ENCODE results near the gene GRAMD1A. TPM values are rescaled to one million over a fixed set of nuclear protein-coding genes. Genes with fewer than 3 reads are reported as not detected.

Gene GRAMD1A
- total RNA-seq, 2 experiments from 2014 or later, result 221 to 229 TPM

DNA sequence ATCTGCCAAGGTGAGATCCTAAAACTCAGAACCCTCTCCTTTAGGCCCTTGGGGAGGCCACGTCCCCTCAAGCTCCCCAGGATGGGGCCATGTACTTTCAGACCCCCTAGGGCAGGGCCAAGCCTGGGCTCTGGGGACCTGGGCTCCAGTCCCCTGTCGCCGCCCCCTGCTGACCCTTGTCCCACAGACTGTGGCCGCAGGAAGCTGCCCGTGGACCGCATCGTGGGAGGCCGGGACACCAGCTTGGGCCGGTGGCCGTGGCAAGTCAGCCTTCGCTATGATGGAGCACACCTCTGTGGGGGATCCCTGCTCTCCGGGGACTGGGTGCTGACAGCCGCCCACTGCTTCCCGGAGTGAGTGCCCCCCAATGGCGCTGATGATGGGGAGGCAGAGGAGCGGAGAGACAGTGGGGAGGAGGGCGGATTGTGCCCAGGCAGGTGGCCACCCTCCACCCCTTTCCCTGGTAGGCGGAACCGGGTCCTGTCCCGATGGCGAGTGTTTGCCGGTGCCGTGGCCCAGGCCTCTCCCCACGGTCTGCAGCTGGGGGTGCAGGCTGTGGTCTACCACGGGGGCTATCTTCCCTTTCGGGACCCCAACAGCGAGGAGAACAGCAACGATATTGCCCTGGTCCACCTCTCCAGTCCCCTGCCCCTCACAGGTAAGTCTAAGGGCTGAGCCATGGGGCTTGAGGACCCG is 60.2 kb downstream of the GRAMD1A start:
- no peaks in the 10 kb centered on the region for H3K36me3 Mint-ChIP-seq (ENCODE audit: low read depth)
- H3K27me3 Mint-ChIP-seq, result peaks cover 14% of the 10 kb centered on the region
- no peaks in the 10 kb centered on the region for H3K9me3 Mint-ChIP-seq
- H3K4me3 Mint-ChIP-seq, result no peak overlapping the region
- no peak overlapping the region for H3K27ac ChIP-seq (ENCODE audit: low read depth in 1 of 2, low read length in 2 of 2)
- POLR2A ChIA-PET, result no interaction called here
- intact Hi-C loops (cut with DNase I, micrococcal nuclease), result no loop called here
- no peaks in the 10 kb centered on the region for H3K9me3 ChIP-seq (ENCODE audit: control insufficient read depth in 1 of 2, insufficient read depth in 1 of 2, low read length in 2 of 2)
- no peak overlapping the region for H3K4me3 ChIP-seq (ENCODE audit: low read length)
- CTCF ChIA-PET, result no interaction called here
- no peaks in the 10 kb centered on the region for H3K36me3 ChIP-seq (ENCODE audit: insufficient read depth, low read length)
- TF ChIP-seq, protein P1, sequence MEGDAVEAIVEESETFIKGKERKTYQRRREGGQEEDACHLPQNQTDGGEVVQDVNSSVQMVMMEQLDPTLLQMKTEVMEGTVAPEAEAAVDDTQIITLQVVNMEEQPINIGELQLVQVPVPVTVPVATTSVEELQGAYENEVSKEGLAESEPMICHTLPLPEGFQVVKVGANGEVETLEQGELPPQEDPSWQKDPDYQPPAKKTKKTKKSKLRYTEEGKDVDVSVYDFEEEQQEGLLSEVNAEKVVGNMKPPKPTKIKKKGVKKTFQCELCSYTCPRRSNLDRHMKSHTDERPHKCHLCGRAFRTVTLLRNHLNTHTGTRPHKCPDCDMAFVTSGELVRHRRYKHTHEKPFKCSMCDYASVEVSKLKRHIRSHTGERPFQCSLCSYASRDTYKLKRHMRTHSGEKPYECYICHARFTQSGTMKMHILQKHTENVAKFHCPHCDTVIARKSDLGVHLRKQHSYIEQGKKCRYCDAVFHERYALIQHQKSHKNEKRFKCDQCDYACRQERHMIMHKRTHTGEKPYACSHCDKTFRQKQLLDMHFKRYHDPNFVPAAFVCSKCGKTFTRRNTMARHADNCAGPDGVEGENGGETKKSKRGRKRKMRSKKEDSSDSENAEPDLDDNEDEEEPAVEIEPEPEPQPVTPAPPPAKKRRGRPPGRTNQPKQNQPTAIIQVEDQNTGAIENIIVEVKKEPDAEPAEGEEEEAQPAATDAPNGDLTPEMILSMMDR (IDR thresholded peaks at IDR 0.05), result no peak
- H3K27me3 ChIP-seq (ENCODE audit: control insufficient read depth in 1 of 2, insufficient read depth in 2 of 2, low read length in 2 of 2), result peaks cover 0 to 5% of the 10 kb centered on the region in 2 experiments
- H3K27ac Mint-ChIP-seq, result no peak overlapping the region
- DNase-seq (no peak), ATAC-seq (ENCODE audit: poor library complexity) (no peak)
- H3K4me1 ChIP-seq (ENCODE audit: insufficient read depth, low read length), result no peaks in the 10 kb centered on the region
- H3K4me1 Mint-ChIP-seq (ENCODE audit: low read depth), result no peaks in the 10 kb centered on the region

DNA sequence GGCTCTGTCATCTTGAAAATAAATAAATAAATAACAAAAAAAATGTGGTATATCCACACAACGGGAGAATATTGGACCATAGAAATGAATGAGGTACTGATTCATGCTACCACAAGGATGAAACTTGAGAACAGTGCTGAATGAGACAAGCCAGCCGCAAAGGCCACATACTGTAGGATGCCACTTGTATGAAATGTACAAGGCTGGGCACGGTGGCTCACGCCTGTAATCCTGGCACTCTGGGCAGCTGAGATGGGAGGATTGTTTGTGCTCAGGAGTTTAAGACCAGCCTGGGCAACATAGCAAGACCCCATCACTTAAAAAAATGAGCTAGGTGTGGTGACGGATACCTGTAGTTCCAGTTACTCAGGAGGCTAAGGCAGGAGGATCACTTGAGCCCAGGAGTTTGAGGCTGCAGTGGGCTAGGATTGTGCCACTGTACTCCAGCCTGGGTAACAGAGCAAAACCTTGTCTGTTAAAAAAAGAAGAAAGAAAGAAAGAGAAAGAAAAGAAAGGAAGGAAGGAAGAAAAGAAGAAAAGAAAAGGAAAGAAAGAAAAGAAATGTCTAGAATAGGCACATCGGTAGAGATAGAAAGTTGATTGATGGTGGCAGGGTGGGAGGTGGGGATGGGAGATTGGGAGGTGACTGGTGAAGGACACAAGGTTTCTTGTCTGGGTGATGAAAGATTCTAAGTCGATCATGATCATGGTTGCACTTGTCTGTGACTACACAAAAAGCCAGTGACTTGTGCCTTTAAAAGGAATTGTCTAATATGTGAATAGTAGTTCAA is 61.7 kb downstream of the GRAMD1A start:
- Histone ChIP-seq H3K27me3 (ENCODE audit: control insufficient read depth in 1 of 2, insufficient read depth in 2 of 2, low read length in 2 of 2) (no peaks in the 10 kb centered on the region), H3K27ac (ENCODE audit: low read depth in 1 of 2, low read length in 2 of 2) (no peak overlapping the region), H3K9me3 (ENCODE audit: control insufficient read depth in 1 of 2, insufficient read depth in 1 of 2, low read length in 2 of 2) (no peaks in the 10 kb centered on the region), H3K4me1 (ENCODE audit: insufficient read depth, low read length) (peaks cover 2% of the 10 kb centered on the region), H3K4me3 (ENCODE audit: low read length) (no peak overlapping the region), H3K36me3 (ENCODE audit: insufficient read depth, low read length) (no peaks in the 10 kb centered on the region)
- no peaks in the 10 kb centered on the region for H3K9me3 Mint-ChIP-seq
- ChIA-PET POLR2A (no interaction called here), CTCF (no interaction called here)
- no peak for ATAC-seq (ENCODE audit: poor library complexity)
- no peak for DNase-seq
- TF ChIP-seq, protein P1 (IDR thresholded peaks at IDR 0.05), result no peak
- H3K27ac Mint-ChIP-seq, result no peak overlapping the region
- H3K4me3 Mint-ChIP-seq, result no peak overlapping the region
- peaks cover 2% of the 10 kb centered on the region for H3K27me3 Mint-ChIP-seq
- no peaks in the 10 kb centered on the region for H3K36me3 Mint-ChIP-seq (ENCODE audit: low read depth)
- H3K4me1 Mint-ChIP-seq (ENCODE audit: low read depth), result peaks cover 1% of the 10 kb centered on the region
- intact Hi-C loops (cut with DNase I, micrococcal nuclease), result no loop called here

DNA sequence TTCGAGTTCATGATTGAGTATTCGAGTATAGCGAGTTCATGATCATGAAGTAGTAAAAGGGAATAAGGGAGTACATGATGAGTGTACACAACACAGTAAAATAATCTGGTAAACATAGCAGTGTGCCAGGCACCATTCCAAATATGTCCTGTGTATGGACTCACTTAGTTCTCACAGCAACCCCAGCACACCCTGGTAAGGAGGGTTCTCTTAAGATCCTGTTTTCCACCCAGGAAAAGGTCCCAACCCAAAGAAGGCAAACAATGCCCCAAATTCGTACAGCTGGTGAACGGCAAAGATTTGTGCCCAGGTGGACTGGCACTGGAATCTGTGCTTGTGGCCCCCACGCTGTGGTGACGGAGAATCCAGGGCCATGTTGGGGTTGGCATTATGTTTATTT is 62.8 kb downstream of the GRAMD1A start:
- H3K36me3 ChIP-seq (ENCODE audit: insufficient read depth, low read length), result no peaks in the 10 kb centered on the region
- Mint-ChIP-seq H3K9me3 (no peaks in the 10 kb centered on the region), H3K4me1 (ENCODE audit: low read depth) (peaks cover 8% of the 10 kb centered on the region), H3K4me3 (no peak overlapping the region), H3K27me3 (no peaks in the 10 kb centered on the region), H3K36me3 (ENCODE audit: low read depth) (no peaks in the 10 kb centered on the region), H3K27ac (no peak overlapping the region)
- intact Hi-C loops (cut with DNase I, micrococcal nuclease), result no loop called here
- no peak overlapping the region for H3K27ac ChIP-seq (ENCODE audit: low read depth in 1 of 2, low read length in 2 of 2)
- peaks cover 8% of the 10 kb centered on the region for H3K4me1 ChIP-seq (ENCODE audit: insufficient read depth, low read length)
- no peaks in the 10 kb centered on the region for H3K27me3 ChIP-seq (ENCODE audit: control insufficient read depth in 1 of 2, insufficient read depth in 2 of 2, low read length in 2 of 2)
- no peak for ATAC-seq (ENCODE audit: poor library complexity)
- TF ChIP-seq, protein P1 (IDR thresholded peaks at IDR 0.05), result no peak
- ChIA-PET CTCF (no interaction called here), POLR2A (no interaction called here)
- H3K4me3 ChIP-seq (ENCODE audit: low read length), result no peak overlapping the region
- no peak for DNase-seq
- no peaks in the 10 kb centered on the region for H3K9me3 ChIP-seq (ENCODE audit: control insufficient read depth in 1 of 2, insufficient read depth in 1 of 2, low read length in 2 of 2)

All from CD4-positive, alpha-beta T cell (primary cell).